Measurements from ENCODE around the gene FANCE.
"Not testable (repeated sequence)": the region's sequence is repeated elsewhere in the genome, so short reads cannot be mapped to it uniquely, and the experiment has no call there.

FANCE gene

GRCh38 chr6:35435074-35435837 is 16.9 kb upstream of the FANCE start:
- DNase-seq: no peak

GRCh38 chr6:35436071-35436857 is 15.9 kb upstream of the FANCE start:
- DNase-seq: no peak

- not testable (repeated sequence) for DNase-seq
Measured at GRCh38 chr6:35438378-35439065, 13.6 kb upstream of the FANCE start.

GRCh38 chr6:35439308-35439707 is 12.8 kb upstream of the FANCE start:
- DNase-seq: no peak

- DNase-seq: no peak
Measured at GRCh38 chr6:35441205-35441604, 10.9 kb upstream of the FANCE start.

- DNase-seq: no peak
Measured at GRCh38 chr6:35441642-35442041, 10.5 kb upstream of the FANCE start.

- DNase-seq: no peak
Measured at GRCh38 chr6:35442693-35443092, 9.4 kb upstream of the FANCE start.

GRCh38 chr6:35443341-35444030 is 8.7 kb upstream of the FANCE start:
- DNase-seq: no peak

GRCh38 chr6:35445691-35446090 is 6.4 kb upstream of the FANCE start:
- no peak for DNase-seq

- no peak for DNase-seq
Measured at GRCh38 chr6:35448191-35448590, 3.9 kb upstream of the FANCE start.

GRCh38 chr6:35449287-35449881 is 2.8 kb upstream of the FANCE start:
- DNase-seq: peak; percentile 69

GRCh38 chr6:35451354-35452182 is 570 bp upstream of the FANCE start:
- DNase-seq: peak; percentile 32

- no peak for DNase-seq
Measured at GRCh38 chr6:35453236-35453635, 1.1 kb downstream of the FANCE start.

- DNase-seq: no peak
Measured at GRCh38 chr6:35454391-35455110, 2.4 kb downstream of the FANCE start.

GRCh38 chr6:35457907-35458306 is 5.8 kb downstream of the FANCE start:
- no peak for DNase-seq

GRCh38 chr6:35461270-35461669 is 9.1 kb downstream of the FANCE start:
- no peak for DNase-seq

GRCh38 chr6:35463292-35463691 is 11.2 kb downstream of the FANCE start:
- no peak for DNase-seq

- DNase-seq: no peak
Measured at GRCh38 chr6:35465646-35466045, 13.5 kb downstream of the FANCE start.

GRCh38 chr6:35468181-35468979 is 16.2 kb downstream of the FANCE start, which contains the start of gene RPL10A:
Gene RPL10A, plus strand, starts transcription at chr6:35468401. Its CDS starts 34 bp downstream, at chr6:35468435.
- DNase-seq: peak; percentile 96
